ENCODE results near the gene CAMTA1. TPM values are rescaled to one million over a fixed set of nuclear protein-coding genes. Genes with fewer than 3 reads are reported as not detected.

Gene CAMTA1
- total RNA-seq, 1 experiment from 2014 or later = 60.0 TPM

DNA sequence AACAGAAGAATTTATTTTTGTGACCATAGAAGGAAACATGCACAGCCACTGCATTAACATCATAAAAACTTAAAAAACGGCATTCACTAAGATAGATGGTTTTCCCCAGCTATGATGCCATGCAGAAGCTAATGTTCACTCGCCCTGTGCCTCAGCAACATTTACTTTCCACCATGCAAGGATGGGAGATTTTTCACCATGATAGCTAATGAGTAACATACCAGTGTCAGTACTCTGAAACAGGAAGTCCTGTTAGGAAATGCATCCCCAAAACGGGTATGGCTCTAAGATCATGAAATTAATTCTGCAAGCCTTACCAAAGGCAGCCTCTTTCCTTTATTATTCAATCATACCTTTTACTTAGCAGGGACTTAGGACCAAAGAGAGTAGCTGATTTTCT lies 968.4 kb downstream of the CAMTA1 start:
- CTCF ChIA-PET = interaction anchor here (0.7 to 7.4 kb wide), 5 partner anchors 8 to 91 kb away, joined by 3 to 200 read pairs (median 7); no protein-coding TSS in a partner anchor

DNA sequence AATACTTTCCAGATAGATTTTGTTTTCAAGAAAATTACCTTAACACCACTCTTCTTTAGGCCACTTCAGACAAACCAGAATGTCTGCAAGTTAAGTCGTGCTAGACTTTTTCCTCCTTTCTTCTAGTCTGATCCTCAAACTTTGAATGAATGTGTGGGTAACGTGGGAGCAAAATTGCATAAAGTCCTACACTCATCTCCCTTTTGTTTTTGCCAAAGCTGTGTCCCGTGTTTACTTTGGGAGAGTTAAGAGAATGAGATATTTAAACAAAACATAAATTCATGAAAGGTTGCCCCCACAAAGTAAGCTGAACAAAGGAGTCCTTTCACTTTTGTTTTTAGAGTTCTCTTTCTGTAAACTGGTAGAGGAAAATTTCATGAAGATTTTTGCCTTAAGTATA lies 969.0 kb downstream of the CAMTA1 start:
- BruUV-seq (replicated peaks) = no TSS peak
- H3K4me3 ChIP-seq (ENCODE audit: low read depth, low read length) = no peak overlapping the region
- Mint-ChIP-seq H3K27ac (ENCODE audit: unreplicated experiment) (no peak overlapping the region), H3K4me1 (ENCODE audit: low read depth, unreplicated experiment) (peaks cover 7% of the 10 kb centered on the region), H3K36me3 (ENCODE audit: insufficient read depth, unreplicated experiment) (no peaks in the 10 kb centered on the region), H3K4me3 (ENCODE audit: unreplicated experiment) (no peak overlapping the region), H3K27me3 (ENCODE audit: insufficient read depth, unreplicated experiment) (no peaks in the 10 kb centered on the region), H3K9me3 (ENCODE audit: unreplicated experiment) (no peaks in the 10 kb centered on the region)
- ChIA-PET POLR2A (no interaction called here), CTCF (interaction anchor here (1.0 to 7.4 kb wide), 3 partner anchors 8 to 86 kb away, joined by 3 to 200 read pairs (median 14); no protein-coding TSS in a partner anchor)
- no peaks in the 10 kb centered on the region for H3K36me3 ChIP-seq (ENCODE audit: control insufficient read depth, insufficient read depth, low read length)
- no peaks in the 10 kb centered on the region for H3K9me3 ChIP-seq
- H3K27me3 ChIP-seq (replicated peaks; ENCODE audit: control insufficient read depth, insufficient read depth, low read length) = no peaks in the 10 kb centered on the region
- TF ChIP-seq, protein P1, sequence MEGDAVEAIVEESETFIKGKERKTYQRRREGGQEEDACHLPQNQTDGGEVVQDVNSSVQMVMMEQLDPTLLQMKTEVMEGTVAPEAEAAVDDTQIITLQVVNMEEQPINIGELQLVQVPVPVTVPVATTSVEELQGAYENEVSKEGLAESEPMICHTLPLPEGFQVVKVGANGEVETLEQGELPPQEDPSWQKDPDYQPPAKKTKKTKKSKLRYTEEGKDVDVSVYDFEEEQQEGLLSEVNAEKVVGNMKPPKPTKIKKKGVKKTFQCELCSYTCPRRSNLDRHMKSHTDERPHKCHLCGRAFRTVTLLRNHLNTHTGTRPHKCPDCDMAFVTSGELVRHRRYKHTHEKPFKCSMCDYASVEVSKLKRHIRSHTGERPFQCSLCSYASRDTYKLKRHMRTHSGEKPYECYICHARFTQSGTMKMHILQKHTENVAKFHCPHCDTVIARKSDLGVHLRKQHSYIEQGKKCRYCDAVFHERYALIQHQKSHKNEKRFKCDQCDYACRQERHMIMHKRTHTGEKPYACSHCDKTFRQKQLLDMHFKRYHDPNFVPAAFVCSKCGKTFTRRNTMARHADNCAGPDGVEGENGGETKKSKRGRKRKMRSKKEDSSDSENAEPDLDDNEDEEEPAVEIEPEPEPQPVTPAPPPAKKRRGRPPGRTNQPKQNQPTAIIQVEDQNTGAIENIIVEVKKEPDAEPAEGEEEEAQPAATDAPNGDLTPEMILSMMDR (IDR thresholded peaks at IDR 0.05; ENCODE audit: insufficient read depth in 1 of 2, low read depth in 1 of 2, low read length in 1 of 2, severe bottlenecking in 1 of 2, unreplicated experiment in 1 of 2) = no peak
- no peaks in the 10 kb centered on the region for H3K4me1 ChIP-seq
- intact Hi-C loops (cut with micrococcal nuclease; ENCODE audit: unreplicated experiment) = no loop called here
- DNase-seq = no peak

More for the DNA sequence above, 968.4 kb downstream of the CAMTA1 start:
- Histone ChIP-seq H3K27me3 (replicated peaks; ENCODE audit: control insufficient read depth, insufficient read depth, low read length) (no peaks in the 10 kb centered on the region), H3K36me3 (ENCODE audit: control insufficient read depth, insufficient read depth, low read length) (no peaks in the 10 kb centered on the region), H3K4me1 (no peaks in the 10 kb centered on the region), H3K9me3 (no peaks in the 10 kb centered on the region), H3K4me3 (ENCODE audit: low read depth, low read length) (no peak overlapping the region)
- BruUV-seq (replicated peaks) = no TSS peak
- intact Hi-C loops (cut with micrococcal nuclease; ENCODE audit: unreplicated experiment) = no loop called here
- Mint-ChIP-seq H3K27me3 (ENCODE audit: insufficient read depth, unreplicated experiment) (no peaks in the 10 kb centered on the region), H3K36me3 (ENCODE audit: insufficient read depth, unreplicated experiment) (no peaks in the 10 kb centered on the region), H3K4me1 (ENCODE audit: low read depth, unreplicated experiment) (peaks cover 7% of the 10 kb centered on the region), H3K9me3 (ENCODE audit: unreplicated experiment) (no peaks in the 10 kb centered on the region), H3K4me3 (ENCODE audit: unreplicated experiment) (no peak overlapping the region), H3K27ac (ENCODE audit: unreplicated experiment) (no peak overlapping the region)
- DNase-seq = no peak
- POLR2A ChIA-PET = no interaction called here
- TF ChIP-seq, protein P1 (IDR thresholded peaks at IDR 0.05; ENCODE audit: insufficient read depth in 1 of 2, low read depth in 1 of 2, low read length in 1 of 2, severe bottlenecking in 1 of 2, unreplicated experiment in 1 of 2) = no peak

DNA sequence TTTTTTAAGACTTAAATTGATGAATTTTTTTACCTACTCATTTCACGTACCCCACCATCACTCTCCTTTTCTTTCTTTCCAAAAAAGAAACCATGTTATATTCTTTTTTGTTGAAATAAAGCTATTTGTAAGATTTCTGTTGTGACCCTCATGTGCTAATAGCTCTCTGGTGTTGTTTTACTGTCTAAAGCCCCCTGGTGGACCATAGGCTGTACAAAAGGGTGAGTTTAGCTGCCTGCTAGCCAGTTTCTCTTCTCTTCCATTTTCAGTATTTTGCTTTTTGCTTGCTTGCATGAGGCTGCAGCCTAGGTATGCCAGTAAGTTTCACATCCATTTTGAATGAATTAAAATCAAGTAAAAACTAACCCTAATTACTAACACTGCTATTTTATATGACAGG lies 970.2 kb downstream of the CAMTA1 start:
- intact Hi-C loops (cut with micrococcal nuclease; ENCODE audit: unreplicated experiment) = no loop called here
- no TSS peak for BruUV-seq (replicated peaks)
- Mint-ChIP-seq H3K9me3 (ENCODE audit: unreplicated experiment) (no peaks in the 10 kb centered on the region), H3K27ac (ENCODE audit: unreplicated experiment) (no peak overlapping the region), H3K4me1 (ENCODE audit: low read depth, unreplicated experiment) (peaks cover 7% of the 10 kb centered on the region), H3K4me3 (ENCODE audit: unreplicated experiment) (no peak overlapping the region), H3K27me3 (ENCODE audit: insufficient read depth, unreplicated experiment) (no peaks in the 10 kb centered on the region), H3K36me3 (ENCODE audit: insufficient read depth, unreplicated experiment) (no peaks in the 10 kb centered on the region)
- H3K36me3 ChIP-seq (ENCODE audit: control insufficient read depth, insufficient read depth, low read length) = no peaks in the 10 kb centered on the region
- H3K9me3 ChIP-seq = no peaks in the 10 kb centered on the region
- H3K4me3 ChIP-seq (ENCODE audit: low read depth, low read length) = no peak overlapping the region
- ChIA-PET POLR2A (no interaction called here), CTCF (interaction anchor here (0.6 to 7.4 kb wide), 12 partner anchors 9 to 187 kb away, joined by 3 to 200 read pairs (median 4); no protein-coding TSS in a partner anchor)
- no peaks in the 10 kb centered on the region for H3K4me1 ChIP-seq
- H3K27me3 ChIP-seq (replicated peaks; ENCODE audit: control insufficient read depth, insufficient read depth, low read length) = no peaks in the 10 kb centered on the region
- TF ChIP-seq, protein P1 (IDR thresholded peaks at IDR 0.05; ENCODE audit: insufficient read depth in 1 of 2, low read depth in 1 of 2, low read length in 1 of 2, severe bottlenecking in 1 of 2, unreplicated experiment in 1 of 2) = peak; percentile 33 to 70
- peak in 1 of 2 experiments; percentile 24 for DNase-seq
